RWPE2 (cell line): Measurements from ENCODE around the gene KIRREL3.

Source experiments
- ATAC-seq: fragments of 200-7000 bp; cut with Tn5 transposase; 3 replicates; pipeline ENCODE4 v1.9.1; 2021; ENCODE audit warnings: low read depth
- DNase-seq: peaks from one replicate; pipeline ENCODE4 v3.0.0-alpha.2; 2020; ENCODE audit warnings: low spot score
- H3K27ac ChIP-seq: fragments of 450-650 bp; 2 replicates; pipeline ENCODE4 v1.5.1; 2017; ENCODE audit warnings: mild to moderate bottlenecking; ENCODE audit not compliant: poor library complexity, severe bottlenecking
- H3K27me3 ChIP-seq: fragments of 250-450 bp; sonication (Bioruptor Pico); 2 replicates; pipeline ENCODE4 v1.5.1; 2021; ENCODE audit warnings: mild to moderate bottlenecking, moderate library complexity; ENCODE audit not compliant: insufficient read depth, poor library complexity, severe bottlenecking
- H3K36me3 ChIP-seq: fragments of 250-450 bp; sonication (Bioruptor Pico); 2 replicates; pipeline ENCODE4 v1.5.1; 2020; ENCODE audit warnings: low read depth, mild to moderate bottlenecking, moderate library complexity
- H3K4me1 ChIP-seq: fragments of 250-450 bp; sonication (Bioruptor Pico); 2 replicates; pipeline ENCODE4 v1.5.1; 2021; ENCODE audit warnings: mild to moderate bottlenecking, moderate library complexity; ENCODE audit not compliant: insufficient read depth, poor library complexity, severe bottlenecking
- H3K4me3 ChIP-seq: fragments of 250-450 bp; sonication (Bioruptor Pico); 2 replicates; pipeline ENCODE4 v1.5.1; 2021; ENCODE audit warnings: mild to moderate bottlenecking, moderate library complexity; ENCODE audit not compliant: severe bottlenecking
- H3K9me3 ChIP-seq: fragments of 250-450 bp; sonication (Bioruptor Pico); 2 replicates; pipeline ENCODE4 v1.5.1; 2021; ENCODE audit warnings: mild to moderate bottlenecking, moderate library complexity; ENCODE audit not compliant: severe bottlenecking
- CTCF ChIP-seq: fragments of 450-650 bp; IDR thresholded peaks from one replicate; pipeline ENCODE4 v1.5.1; 2017; ENCODE audit warnings: mild to moderate bottlenecking, moderate library complexity; ENCODE audit not compliant: poor library complexity, severe bottlenecking

The KIRREL3 gene

GRCh38 chr11:126725043-126725442, 275.5 kb downstream of the KIRREL3 start:
- H3K4me1 ChIP-seq, result no peaks in the 10 kb centered on the region
- ATAC-seq (no peak), DNase-seq (no peak)
- no peaks in the 10 kb centered on the region for H3K9me3 ChIP-seq
- TF ChIP-seq CTCF, result no peak
- no peaks in the 10 kb centered on the region for H3K36me3 ChIP-seq
- no peaks in the 10 kb centered on the region for H3K27me3 ChIP-seq
- no peak overlapping the region for H3K4me3 ChIP-seq
- no peak overlapping the region for H3K27ac ChIP-seq

GRCh38 chr11:126723665-126724045, 276.9 kb downstream of the KIRREL3 start:
- Histone ChIP-seq H3K4me3 (no peak overlapping the region), H3K36me3 (no peaks in the 10 kb centered on the region), H3K4me1 (no peaks in the 10 kb centered on the region), H3K9me3 (no peaks in the 10 kb centered on the region), H3K27me3 (no peaks in the 10 kb centered on the region), H3K27ac (no peak overlapping the region)
- TF ChIP-seq CTCF, result no peak
- ATAC-seq (no peak), DNase-seq (no peak)

GRCh38 chr11:126722956-126723664, 277.5 kb downstream of the KIRREL3 start:
- TF ChIP-seq CTCF, result no peak
- no peaks in the 10 kb centered on the region for H3K9me3 ChIP-seq
- no peak overlapping the region for H3K27ac ChIP-seq
- no peak for DNase-seq
- H3K4me3 ChIP-seq, result no peak overlapping the region
- no peaks in the 10 kb centered on the region for H3K4me1 ChIP-seq
- H3K36me3 ChIP-seq, result no peaks in the 10 kb centered on the region
- ATAC-seq, result no peak
- H3K27me3 ChIP-seq, result no peaks in the 10 kb centered on the region

GRCh38 chr11:126722006-126722736, 278.4 kb downstream of the KIRREL3 start:
- H3K27me3 ChIP-seq, result no peaks in the 10 kb centered on the region
- DNase-seq, result no peak
- ATAC-seq, result no peak

More at GRCh38 chr11:126722006-126722736, 278.4 kb downstream of the KIRREL3 start:
- H3K9me3 ChIP-seq, result no peaks in the 10 kb centered on the region
- no peaks in the 10 kb centered on the region for H3K4me1 ChIP-seq
- H3K36me3 ChIP-seq, result no peaks in the 10 kb centered on the region
- H3K4me3 ChIP-seq, result no peak overlapping the region
- TF ChIP-seq CTCF, result no peak
- no peak overlapping the region for H3K27ac ChIP-seq
